CD14-positive monocyte (primary cell): ENCODE results near the gene ALOX5. TPM values are rescaled to one million over a fixed set of nuclear protein-coding genes. Genes with fewer than 3 reads are reported as not detected.

Experiments
- DNase-seq, 3 donors: peaks; one replicate each; pipeline ENCODE4 v3.0.0-alpha.2; 2011 to 2022
- H2AFZ ChIP-seq: 2 replicates; pipeline ENCODE4 v1.6.0; 2012; ENCODE audit warnings: mild to moderate bottlenecking, low read depth, low read length, inconsistent platforms; ENCODE audit not compliant: insufficient read depth, poor library complexity, severe bottlenecking
- H3K27ac ChIP-seq, 2 donors: 1 replicate in 1 of 2; 2 replicates in 1 of 2; pipeline ENCODE4 v1.5.1; 2012 to 2013; ENCODE audit warnings: low read length in 2 of 2, control low read depth in 1 of 2, inconsistent platforms in 1 of 2, low read depth in 1 of 2, mild to moderate bottlenecking in 1 of 2
- H3K27me3 ChIP-seq, 2 donors: one replicate each; pipeline versions ENCODE4 v1.6.0 to v1.6.1; 2011 to 2013; ENCODE audit warnings: low read length in 2 of 2; ENCODE audit not compliant: control insufficient read depth in 2 of 2, insufficient read depth in 2 of 2
- H3K36me3 ChIP-seq, 2 donors: replicated peaks in 1 of 2; 1 replicate in 1 of 2; 2 replicates in 1 of 2; pipeline versions ENCODE4 v1.5.1 to v1.6.1; 2012 to 2013; ENCODE audit warnings: low read length in 2 of 2, control low read depth in 1 of 2, inconsistent platforms in 1 of 2, mild to moderate bottlenecking in 1 of 2; ENCODE audit not compliant: insufficient read depth in 2 of 2, control insufficient read depth in 1 of 2
- H3K4me1 ChIP-seq, 2 donors: 1 replicate in 1 of 2; 2 replicates in 1 of 2; pipeline versions ENCODE4 v1.5.1 to v1.6.1; 2012 to 2013; ENCODE audit warnings: low read length in 2 of 2, control low read depth in 1 of 2, inconsistent platforms in 1 of 2, mild to moderate bottlenecking in 1 of 2, moderate library complexity in 1 of 2; ENCODE audit not compliant: insufficient read depth in 2 of 2, control insufficient read depth in 1 of 2
- H3K4me2 ChIP-seq: replicated peaks from 2 replicates; pipeline ENCODE3; 2012; ENCODE audit warnings: low read length, moderate library complexity, mild to moderate bottlenecking; ENCODE audit not compliant: poor library complexity, severe bottlenecking; ENCODE audit errors: extremely low read depth
- H3K4me3 ChIP-seq, 3 experiments: fragments of 200-600 bp in 1 of 3; sonication (generic) in 1 of 3; replicated peaks in 1 of 3; 1 replicate in 2 of 3; 2 replicates in 1 of 3; pipeline ENCODE4 v1.5.1; 2011 to 2013; ENCODE audit warnings: low read length in 3 of 3, mild to moderate bottlenecking in 3 of 3, control low read depth in 2 of 3, low read depth in 2 of 3, inconsistent platforms in 1 of 3, moderate library complexity in 1 of 3
- H3K79me2 ChIP-seq: 2 replicates; pipeline ENCODE4 v1.6.0; 2012; ENCODE audit warnings: mild to moderate bottlenecking, control low read depth, inconsistent platforms, low read length, moderate library complexity; ENCODE audit not compliant: insufficient read depth
- H3K9ac ChIP-seq: 2 replicates; pipeline ENCODE4 v1.6.0; 2017; ENCODE audit warnings: low read length, mild to moderate bottlenecking; ENCODE audit not compliant: insufficient read depth, poor library complexity, severe bottlenecking
- H3K9me3 ChIP-seq, 2 donors: replicated peaks in 1 of 2; 1 replicate in 1 of 2; 2 replicates in 1 of 2; pipeline versions ENCODE4 v1.5.1 to v1.6.1; 2012 to 2013; ENCODE audit warnings: low read length in 2 of 2, control low read depth in 1 of 2; ENCODE audit not compliant: control insufficient read depth in 1 of 2, insufficient read depth in 1 of 2
- H4K20me1 ChIP-seq: 2 replicates; pipeline ENCODE4 v1.6.0; 2012; ENCODE audit warnings: mild to moderate bottlenecking, low read length, control low read depth, moderate library complexity; ENCODE audit not compliant: insufficient read depth
- H3K27ac Mint-ChIP-seq, 7 donors: one replicate each; pipeline ENCODE4 v1.8.0; 2020; ENCODE audit warnings: mild to moderate bottlenecking in 7 of 7, mixed read lengths in 7 of 7, moderate library complexity in 6 of 7, inconsistent platforms in 2 of 7
- H3K27me3 Mint-ChIP-seq, 3 donors: one replicate each; pipeline ENCODE4 v1.8.0; 2021 to 2022; ENCODE audit warnings: low read depth in 3 of 3, mild to moderate bottlenecking in 3 of 3, mixed read lengths in 3 of 3, moderate library complexity in 3 of 3, inconsistent platforms in 1 of 3
- H3K36me3 Mint-ChIP-seq, 2 donors: one replicate each; pipeline ENCODE4 v1.8.0; 2020; ENCODE audit warnings: mixed read lengths in 2 of 2, inconsistent platforms in 1 of 2, mild to moderate bottlenecking in 1 of 2
- H3K4me1 Mint-ChIP-seq: one replicate; pipeline ENCODE4 v1.8.0; 2020; ENCODE audit warnings: mild to moderate bottlenecking, mixed read lengths
- H3K4me3 Mint-ChIP-seq, 2 donors: one replicate each; pipeline ENCODE4 v1.8.0; 2020; ENCODE audit warnings: mild to moderate bottlenecking in 2 of 2, mixed read lengths in 2 of 2, moderate library complexity in 1 of 2
- H3K9me3 Mint-ChIP-seq, 7 donors: one replicate each; pipeline ENCODE4 v1.8.0; 2020 to 2022; ENCODE audit warnings: mixed read lengths in 7 of 7, mild to moderate bottlenecking in 6 of 7, moderate library complexity in 6 of 7, inconsistent platforms in 2 of 7
- CTCF ChIP-seq: fragments of 200-600 bp; IDR thresholded peaks from one replicate; pipeline ENCODE4 v1.8.0; 2022; ENCODE audit warnings: antibody characterized with exemption, mild to moderate bottlenecking
- WGBS: methylation state at CpG from one replicate; pipeline ENCODE4 v1.1.5; 2013; ENCODE audit warnings: missing lambda C conversion rate; ENCODE audit not compliant: insufficient coverage; 5-methylcytosine and 5-hydroxymethylcytosine counted together
- intact Hi-C, 2 donors: fragments of 100-400 bp; cut with micrococcal nuclease; formaldehyde crosslinking; loops; one replicate each; pipeline versions ENCODE4 v1.15.0 to v1.15.1; 2023
- polyA plus RNA-seq, 3 donors: library from polyadenylated mRNA; depleted of rRNA in 1 of 3; unstranded in 2 of 3; stranded (reverse) in 1 of 3; fragments of 300-500 nt in 2 of 3; fragments of >200 nt in 1 of 3; fragmentation: Illumina TruSeq in 2 of 3; gene quantifications; 1 replicate in 2 of 3; 2 replicates in 1 of 3; pipeline ENCODE4 v1.2.3, GENCODE V29; 2012 to 2021

ALOX5 gene
- polyA plus RNA-seq, 3 donors = 223 to 918 (median 272) TPM

DNA sequence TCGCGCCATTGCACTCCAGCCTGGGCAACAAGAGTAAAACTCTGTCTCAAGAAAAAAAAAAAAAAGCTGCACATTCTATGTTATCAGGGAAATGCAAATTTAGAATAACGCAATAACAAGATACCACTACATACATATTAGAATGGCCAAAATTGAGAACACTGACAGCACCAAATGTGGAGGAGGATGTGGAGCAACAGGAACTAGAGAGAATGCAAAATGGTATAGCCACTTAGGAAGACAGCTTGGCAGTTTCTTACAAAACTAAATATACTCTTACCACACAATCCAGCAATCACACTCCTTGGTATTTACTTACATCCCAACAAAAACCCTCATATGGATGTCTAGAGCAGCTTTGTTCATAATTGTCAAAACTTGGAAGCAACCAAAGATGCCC lies 76.8 kb downstream of the ALOX5 start:
- H3K4me1 ChIP-seq = no peaks in the 10 kb centered on the region
- H3K36me3 ChIP-seq = peaks cover 0 to 6% of the 10 kb centered on the region in 2 donors
- no peaks in the 10 kb centered on the region for H3K9me3 ChIP-seq
- TF ChIP-seq CTCF = no peak
- H3K4me3 ChIP-seq = no peak overlapping the region
- no peak overlapping the region for H3K9ac ChIP-seq
- no peaks in the 10 kb centered on the region for H3K27me3 ChIP-seq
- peaks cover 4% of the 10 kb centered on the region for H4K20me1 ChIP-seq
- peaks cover 5 to 12% of the 10 kb centered on the region in 2 donors for H3K36me3 Mint-ChIP-seq
- DNase-seq = no peak
- WGBS = no CpG with 5 or more reads among the region's 3 CpGs
- H3K4me3 Mint-ChIP-seq = no peak overlapping the region
- no peak overlapping the region for H3K4me2 ChIP-seq
- no peak overlapping the region for H3K27ac Mint-ChIP-seq
- intact Hi-C loops = no loop called here
- H3K4me1 Mint-ChIP-seq = peaks cover 11% of the 10 kb centered on the region
- no peak overlapping the region for H2AFZ ChIP-seq
- H3K9me3 Mint-ChIP-seq = peaks cover 0 to 7% (median 3%) of the 10 kb centered on the region in 7 donors
- H3K27ac ChIP-seq = no peak overlapping the region
- H3K79me2 ChIP-seq = no peaks in the 10 kb centered on the region
- H3K27me3 Mint-ChIP-seq = peaks cover 0 to 3% (median 0%) of the 10 kb centered on the region in 3 donors

DNA sequence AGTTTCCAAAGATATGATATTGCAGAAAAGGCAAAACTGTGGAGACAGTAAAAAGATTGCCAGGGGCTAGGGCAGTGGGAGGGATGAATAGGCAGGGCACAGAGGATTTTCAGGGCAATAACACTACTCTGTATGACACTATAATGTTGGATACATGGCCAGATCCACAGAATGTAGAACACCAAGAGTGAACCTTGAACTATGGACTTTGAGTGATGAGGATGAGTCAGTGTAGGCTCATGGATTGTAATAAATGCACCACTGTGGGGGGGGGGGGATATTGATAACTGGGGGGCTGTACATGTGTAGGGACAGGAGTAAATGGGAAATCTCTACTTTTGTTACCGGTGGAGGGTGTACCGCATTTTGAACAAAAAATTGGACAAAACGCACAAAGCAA lies 77.4 kb downstream of the ALOX5 start:
- TF ChIP-seq CTCF = no peak
- no peak overlapping the region for H3K4me3 Mint-ChIP-seq
- no peak overlapping the region for H3K27ac ChIP-seq
- peaks cover 0 to 7% (median 3%) of the 10 kb centered on the region in 7 donors for H3K9me3 Mint-ChIP-seq
- no peak overlapping the region for H3K9ac ChIP-seq
- H3K27me3 ChIP-seq = no peaks in the 10 kb centered on the region
- no peak overlapping the region for H2AFZ ChIP-seq
- no peaks in the 10 kb centered on the region for H4K20me1 ChIP-seq
- no peaks in the 10 kb centered on the region for H3K79me2 ChIP-seq
- DNase-seq = no peak
- H3K9me3 ChIP-seq = no peaks in the 10 kb centered on the region
- 86% methylated on average over 3 of the region's 3 CpGs for WGBS
- no peak overlapping the region for H3K4me3 ChIP-seq
- no peaks in the 10 kb centered on the region for H3K4me1 ChIP-seq
- H3K27me3 Mint-ChIP-seq = peaks cover 0 to 3% (median 0%) of the 10 kb centered on the region in 3 donors
- H3K36me3 ChIP-seq = peaks cover 0 to 4% of the 10 kb centered on the region in 2 donors
- peaks cover 3 to 11% of the 10 kb centered on the region in 2 donors for H3K36me3 Mint-ChIP-seq
- intact Hi-C loops = no loop called here
- H3K27ac Mint-ChIP-seq = no peak overlapping the region
- H3K4me2 ChIP-seq = no peak overlapping the region
- peaks cover 11% of the 10 kb centered on the region for H3K4me1 Mint-ChIP-seq
